Measurements from ENCODE around the gene ITFG2.
"Not testable (repeated sequence)": the region's sequence is repeated elsewhere in the genome, so short reads cannot be mapped to it uniquely, and the experiment has no call there.

The ITFG2 gene

DNA sequence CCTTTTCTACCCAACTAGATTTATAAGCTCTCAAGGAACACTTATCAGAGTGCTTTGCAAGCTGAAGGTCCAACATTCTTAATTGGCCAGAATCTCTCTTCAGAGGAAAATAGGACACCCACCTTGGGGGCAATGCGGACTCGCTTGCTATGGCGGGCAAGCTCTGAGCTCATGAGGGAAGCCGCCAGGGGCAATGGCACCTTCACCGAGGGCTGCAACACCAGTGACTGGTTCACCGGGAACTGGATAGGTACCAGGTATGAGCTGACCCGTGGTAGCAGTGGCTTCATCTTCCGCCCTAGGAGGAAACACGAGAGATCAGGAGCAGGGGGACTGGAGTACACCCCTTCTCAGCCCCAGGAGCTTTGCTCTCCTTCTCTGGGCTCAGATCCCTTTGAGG is 51.7 kb downstream of the ITFG2 start:
- DNase-seq, result no peak

DNA sequence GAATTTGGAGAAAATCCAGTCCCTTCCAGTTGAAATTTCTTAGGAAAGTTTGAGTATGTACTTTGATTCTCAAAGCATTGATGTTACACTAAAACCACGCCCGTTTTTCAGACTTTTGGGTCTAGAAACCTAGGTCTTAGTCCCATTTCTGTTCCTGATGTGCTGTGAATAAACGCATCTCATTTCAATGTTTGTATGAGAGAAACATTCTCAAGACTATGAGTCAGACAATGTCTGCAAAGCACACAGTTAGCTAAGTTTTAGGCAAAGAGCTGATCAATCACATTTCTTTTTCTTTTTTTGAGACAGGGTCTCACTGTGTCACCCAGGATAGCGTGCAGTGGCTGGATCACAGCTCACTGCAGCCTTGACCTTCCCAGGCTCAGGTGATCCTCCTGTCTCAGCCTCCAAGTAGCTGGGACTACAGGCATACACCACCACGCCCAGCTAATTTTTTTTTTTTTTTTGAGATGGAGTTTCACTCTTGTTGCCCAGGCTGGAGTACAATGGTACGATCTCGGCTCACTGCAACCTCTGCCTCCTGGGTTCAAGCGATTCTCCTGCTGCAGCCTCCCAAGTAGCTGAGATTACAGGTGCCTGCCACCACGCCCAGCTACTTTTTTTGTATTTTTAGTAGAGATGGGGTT is 56.6 kb downstream of the ITFG2 start:
- not testable (repeated sequence) for DNase-seq

All from AML-193 (cell line).